Activated B cell treated with CpG ODN at 0.5 μM for 24 hours (primary cell): ENCODE data around the gene SPATA16. TPM values are rescaled to one million over a fixed set of nuclear protein-coding genes. Genes with fewer than 3 reads are reported as not detected.

Source experiments
- ATAC-seq: fragments of 200-7000 bp; cut with Tn5 transposase; one replicate; pipeline ENCODE4 v1.10.0; 2021; ENCODE audit warnings: low read depth, mild to moderate bottlenecking, moderate library complexity
- CTCF ChIA-PET: fragments of 350-600 bp; sonication (Branson Sonifier 250); formaldehyde crosslinking; loops from one replicate; lab custom pipeline; 2021; ENCODE audit warnings: antibody characterized with exemption; lab: Charles Lee
- POLR2A ChIA-PET: fragments of 350-600 bp; sonication (Branson Sonifier 250); formaldehyde crosslinking; loops from one replicate; lab custom pipeline; 2021; ENCODE audit warnings: antibody characterized with exemption; lab: Charles Lee
- DNase-seq: peaks from one replicate; pipeline ENCODE4 v3.0.0; 2022
- H3K27ac Mint-ChIP-seq: one replicate; pipeline ENCODE4 v1.8.0; 2020; ENCODE audit warnings: mixed read lengths
- H3K27me3 Mint-ChIP-seq: one replicate; pipeline ENCODE4 v1.8.0; 2021; ENCODE audit warnings: mixed read lengths
- H3K36me3 Mint-ChIP-seq: one replicate; pipeline ENCODE4 v1.8.0; 2021; ENCODE audit warnings: low read depth, mixed read lengths
- H3K4me1 Mint-ChIP-seq: one replicate; pipeline ENCODE4 v1.8.0; 2021; ENCODE audit warnings: mixed read lengths
- H3K4me3 Mint-ChIP-seq: one replicate; pipeline ENCODE4 v1.8.0; 2020; ENCODE audit warnings: mild to moderate bottlenecking, mixed read lengths
- H3K9me3 Mint-ChIP-seq: one replicate; pipeline ENCODE4 v1.8.0; 2020; ENCODE audit warnings: mixed read lengths
- CTCF ChIP-seq: fragments of 200-600 bp; IDR thresholded peaks from one replicate; pipeline ENCODE4 v1.8.0; 2022; ENCODE audit warnings: antibody characterized with exemption, mild to moderate bottlenecking
- intact Hi-C: fragments of 100-400 bp; cut with micrococcal nuclease; formaldehyde crosslinking; loops from one replicate; pipeline ENCODE4 v1.15.1; 2024
- total RNA-seq: library from RNA; stranded (reverse); gene quantifications from 2 replicates; pipeline ENCODE4 v1.2.3, GENCODE V29; 2022

SPATA16 gene
- total RNA-seq, 1 donor from 2014 or later, result not detected

DNA sequence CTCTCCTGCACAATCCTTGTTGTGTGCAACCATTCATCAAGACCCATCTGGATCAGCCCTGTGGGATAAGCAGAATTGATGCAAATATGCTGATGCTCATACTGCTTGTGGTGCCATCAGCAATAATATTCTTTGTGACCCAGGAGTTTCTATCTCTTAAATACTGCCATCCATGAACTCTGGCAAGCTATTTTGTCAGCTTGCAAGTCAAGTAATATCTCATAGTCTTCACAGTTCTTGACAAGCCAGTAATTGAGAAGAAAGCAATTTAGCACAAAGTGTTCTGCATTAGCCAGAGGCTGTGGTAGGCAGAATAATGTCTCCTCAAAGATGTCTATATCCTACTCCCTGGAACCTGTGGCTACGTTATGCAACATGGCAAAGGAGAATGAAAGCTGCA, 49.0 kb downstream of the SPATA16 start:
- ATAC-seq (no peak), DNase-seq (no peak)
- intact Hi-C loops, result no loop called here
- no peak overlapping the region for H3K27ac Mint-ChIP-seq
- TF ChIP-seq CTCF, result no peak
- ChIA-PET CTCF (no interaction called here), POLR2A (no interaction called here)
- no peaks in the 10 kb centered on the region for H3K27me3 Mint-ChIP-seq
- H3K9me3 Mint-ChIP-seq, result peaks cover 2% of the 10 kb centered on the region
- no peaks in the 10 kb centered on the region for H3K4me1 Mint-ChIP-seq
- H3K36me3 Mint-ChIP-seq, result no peaks in the 10 kb centered on the region
- no peak overlapping the region for H3K4me3 Mint-ChIP-seq

DNA sequence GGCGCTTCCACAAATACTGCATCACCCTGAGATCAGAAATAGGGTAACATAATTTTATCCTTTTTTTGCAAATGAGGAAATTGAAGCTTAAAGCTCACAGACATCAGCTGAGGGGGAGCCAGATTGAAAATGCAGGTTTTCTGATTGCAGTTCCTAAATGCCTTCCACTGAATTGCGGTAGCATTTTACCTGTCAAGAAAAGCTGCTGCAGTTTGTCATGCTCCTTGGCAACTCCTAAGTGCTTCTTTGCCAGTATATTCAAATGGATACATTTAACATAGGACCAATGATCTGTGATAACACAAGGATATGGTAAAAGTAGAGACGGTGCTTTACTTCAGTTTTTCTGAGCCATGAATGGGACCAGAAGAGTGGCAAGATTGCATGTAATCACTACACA, 50.5 kb downstream of the SPATA16 start:
- ATAC-seq (no peak), DNase-seq (no peak)
- ChIA-PET CTCF (no interaction called here), POLR2A (no interaction called here)
- H3K4me3 Mint-ChIP-seq, result no peak overlapping the region
- H3K36me3 Mint-ChIP-seq, result no peaks in the 10 kb centered on the region
- intact Hi-C loops, result no loop called here
- no peak for TF ChIP-seq CTCF
- H3K27me3 Mint-ChIP-seq, result no peaks in the 10 kb centered on the region
- no peak overlapping the region for H3K27ac Mint-ChIP-seq
- peaks cover 7% of the 10 kb centered on the region for H3K9me3 Mint-ChIP-seq
- no peaks in the 10 kb centered on the region for H3K4me1 Mint-ChIP-seq

- DNase-seq, result no peak
- no peak for TF ChIP-seq CTCF
- Mint-ChIP-seq H3K36me3 (no peaks in the 10 kb centered on the region), H3K4me3 (no peak overlapping the region), H3K4me1 (no peaks in the 10 kb centered on the region), H3K9me3 (peaks cover 10% of the 10 kb centered on the region), H3K27ac (no peak overlapping the region), H3K27me3 (no peaks in the 10 kb centered on the region)
- no peak for ATAC-seq
- intact Hi-C loops, result no loop called here
- CTCF ChIA-PET, result no interaction called here
- POLR2A ChIA-PET, result no interaction called here
Observed at GRCh38 chr3:173089283-173089682, 51.8 kb downstream of the SPATA16 start.

DNA sequence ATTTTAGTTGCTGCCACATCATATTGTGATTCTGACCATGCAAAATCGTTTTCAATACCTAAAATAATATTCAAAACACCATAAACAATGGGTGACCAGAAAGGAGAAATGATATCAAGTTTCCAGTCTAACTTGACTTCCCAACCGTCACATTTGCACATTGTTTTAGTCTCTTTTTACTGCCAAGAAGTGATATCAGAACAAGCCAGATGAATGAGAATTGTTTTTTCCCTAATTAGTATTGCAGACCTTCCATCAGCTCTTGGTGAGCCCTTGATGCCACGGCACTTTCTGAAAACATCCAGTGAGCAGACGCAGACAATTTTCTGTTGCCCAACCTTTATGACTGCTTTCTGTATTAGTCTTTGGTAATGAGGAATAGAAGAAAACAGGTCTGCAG, 62.5 kb downstream of the SPATA16 start:
- no peaks in the 10 kb centered on the region for H3K4me1 Mint-ChIP-seq
- no peak for ATAC-seq
- no peaks in the 10 kb centered on the region for H3K27me3 Mint-ChIP-seq
- no peak for TF ChIP-seq CTCF
- no peak for DNase-seq
- H3K27ac Mint-ChIP-seq, result no peak overlapping the region
- H3K4me3 Mint-ChIP-seq, result no peak overlapping the region
- peaks cover 13% of the 10 kb centered on the region for H3K9me3 Mint-ChIP-seq
- POLR2A ChIA-PET, result no interaction called here
- CTCF ChIA-PET, result no interaction called here
- no peaks in the 10 kb centered on the region for H3K36me3 Mint-ChIP-seq
- intact Hi-C loops, result no loop called here

DNA sequence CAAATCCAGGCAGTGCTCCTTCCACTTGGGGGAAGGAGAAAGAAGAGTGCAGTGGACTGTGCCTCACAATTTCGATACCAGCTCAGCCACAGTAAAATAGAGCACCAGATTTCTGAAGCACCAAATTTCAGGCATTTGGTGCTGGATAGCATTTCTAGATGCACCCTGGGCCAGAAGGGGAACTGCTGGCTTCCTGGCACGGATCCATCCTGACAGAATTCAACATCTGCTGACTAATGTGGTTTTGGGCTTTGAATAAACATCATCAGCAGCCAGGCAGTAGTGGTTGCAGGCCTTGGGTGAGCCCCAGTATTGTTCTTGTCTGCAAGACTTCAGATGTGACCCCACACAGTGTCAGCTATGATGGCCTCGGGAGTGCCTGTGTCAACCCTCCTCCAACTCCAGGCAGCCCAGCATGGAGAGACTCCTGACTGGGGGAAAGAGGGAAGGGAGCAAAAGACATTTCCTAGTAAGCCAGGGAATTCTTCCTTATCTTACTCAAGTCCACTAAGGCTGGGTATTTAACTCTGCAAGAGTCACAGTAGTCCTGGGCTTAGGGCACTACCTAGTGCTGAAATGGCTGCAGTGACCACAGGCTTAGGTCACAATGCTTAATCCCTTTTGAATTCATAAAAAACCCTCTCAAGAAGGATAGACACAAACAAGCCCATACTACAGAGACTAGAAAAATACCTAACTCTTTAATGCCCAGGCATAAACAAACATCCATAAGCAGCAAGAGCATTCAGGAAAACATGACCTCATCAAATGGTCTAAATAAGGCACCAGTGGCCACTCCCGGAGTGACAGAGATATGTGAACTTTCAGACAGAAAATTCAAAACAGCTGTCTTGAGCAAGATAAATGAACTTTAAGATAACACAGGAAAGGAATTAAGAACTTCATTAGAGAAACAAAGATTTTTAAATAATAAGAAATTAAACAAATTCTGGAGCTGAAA, 74.7 kb downstream of the SPATA16 start:
- ATAC-seq (no peak), DNase-seq (no peak)
- ChIA-PET POLR2A (no interaction called here), CTCF (no interaction called here)
- intact Hi-C loops, result no loop called here
- Mint-ChIP-seq H3K4me3 (no peak overlapping the region), H3K27ac (no peak overlapping the region), H3K4me1 (no peaks in the 10 kb centered on the region), H3K27me3 (no peaks in the 10 kb centered on the region), H3K9me3 (peaks cover 11% of the 10 kb centered on the region), H3K36me3 (no peaks in the 10 kb centered on the region)
- no peak for TF ChIP-seq CTCF
